Stimulated activated naive CD8-positive, alpha-beta T cell treated with anti-CD3 and anti-CD28 coated beads, Interleukin-15, Interleukin-2, amounts not matched to agents 100 U/mL and 50 U/mL, for 24 hours (primary cell): ENCODE data around the gene RAB34.

Experiments used
- ATAC-seq: fragments of 150-1000 bp; cut with Tn5 transposase; one replicate; pipeline ENCODE4 v1.10.0; 2021
- DNase-seq: peaks from one replicate; pipeline ENCODE4 v3.0.0; 2021

RAB34 gene

GRCh38 chr17:28717578-28718332 lies at the start of gene RAB34:
TSS of gene RAB34 (minus strand) at chr17:28717868. CDS start at chr17:28717266, 602 bp downstream.
- ATAC-seq (no peak), DNase-seq (peak; percentile 50)

- ATAC-seq (no peak), DNase-seq (no peak)
These were observed 47.4 kb upstream of the RAB34 start for GRCh38 chr17:28765038-28765437.

- DNase-seq = peak; percentile 83
- peak; percentile 56 for ATAC-seq
These were observed 46.2 kb upstream of the RAB34 start for GRCh38 chr17:28763804-28764266.

- DNase-seq (no peak), ATAC-seq (peak; percentile 54)
These were observed 45.6 kb upstream of the RAB34 start for GRCh38 chr17:28763137-28763799.

- DNase-seq = no peak
- no peak for ATAC-seq
These were observed 43.2 kb upstream of the RAB34 start for GRCh38 chr17:28760601-28761562.

- ATAC-seq (no peak), DNase-seq (no peak)
These were observed 41.7 kb upstream of the RAB34 start for GRCh38 chr17:28759256-28759865.

- DNase-seq (no peak), ATAC-seq (peak; percentile 9)
These were observed 40.9 kb upstream of the RAB34 start for GRCh38 chr17:28758411-28759121.

GRCh38 chr17:28756049-28756804 lies 38.6 kb upstream of the RAB34 start:
- ATAC-seq (no peak), DNase-seq (no peak)

GRCh38 chr17:28755486-28755885 lies 37.8 kb upstream of the RAB34 start:
- DNase-seq = no peak
- ATAC-seq = no peak

GRCh38 chr17:28751600-28752366 lies 34.1 kb upstream of the RAB34 start:
- DNase-seq (no peak), ATAC-seq (no peak)

- DNase-seq (peak; percentile 93), ATAC-seq (peak; percentile 86)
These were observed 32.7 kb upstream of the RAB34 start for GRCh38 chr17:28750178-28751047.

- no peak for DNase-seq
- ATAC-seq = peak; percentile 1
These were observed 32.0 kb upstream of the RAB34 start for GRCh38 chr17:28749516-28750177.

- ATAC-seq (no peak), DNase-seq (peak; percentile 7)
These were observed 31.3 kb upstream of the RAB34 start for GRCh38 chr17:28748852-28749515.

- DNase-seq (peak; percentile 3), ATAC-seq (no peak)
These were observed 30.4 kb upstream of the RAB34 start for GRCh38 chr17:28747801-28748750.

GRCh38 chr17:28747051-28747691 lies 29.5 kb upstream of the RAB34 start:
- peak; percentile 6 for DNase-seq
- no peak for ATAC-seq

GRCh38 chr17:28746611-28747050 lies 29.0 kb upstream of the RAB34 start:
- peak; percentile 3 for DNase-seq

More at GRCh38 chr17:28746611-28747050, 29.0 kb upstream of the RAB34 start:
- ATAC-seq = no peak
